Naive thymus-derived CD4-positive, alpha-beta T cell (primary cell): ENCODE measurements around the gene NTRK3. TPM values are rescaled to one million over a fixed set of nuclear protein-coding genes. Genes with fewer than 3 reads are reported as not detected.

Experiments
- ATAC-seq: fragments of 150-1000 bp; cut with Tn5 transposase; 2 replicates; pipeline ENCODE4 v1.10.0; 2021; ENCODE audit warnings: mild to moderate bottlenecking, moderate library complexity
- CTCF ChIA-PET: fragments of 350-600 bp; sonication (Branson Sonifier 250); formaldehyde crosslinking; loops from one replicate; lab custom pipeline; 2021; ENCODE audit warnings: antibody characterized with exemption; lab: Charles Lee
- POLR2A ChIA-PET: fragments of 350-600 bp; sonication (Branson Sonifier 250); formaldehyde crosslinking; loops from one replicate; lab custom pipeline; 2021; ENCODE audit warnings: antibody characterized with exemption, inconsistent platforms; lab: Charles Lee
- DNase-seq, 9 donors: peaks; one replicate each; pipeline versions ENCODE4 v3.0.0 to v3.0.0-alpha.2; 2020 to 2022; ENCODE audit warnings: mixed read lengths in 1 of 9
- H3K27ac ChIP-seq: one replicate; pipeline ENCODE4 v1.7.0; 2013; ENCODE audit warnings: mild to moderate bottlenecking, low read depth, low read length, moderate library complexity
- H3K27me3 ChIP-seq, 2 donors: one replicate each; pipeline ENCODE4 v1.7.0; 2013; ENCODE audit warnings: low read length in 2 of 2, mild to moderate bottlenecking in 2 of 2, moderate library complexity in 2 of 2; ENCODE audit not compliant: control insufficient read depth in 2 of 2, insufficient read depth in 2 of 2
- H3K36me3 ChIP-seq, 3 experiments: 1 replicate in 2 of 3; 2 replicates in 1 of 3; pipeline ENCODE4 v1.7.0; 2013; ENCODE audit warnings: low read length in 3 of 3, mild to moderate bottlenecking in 3 of 3, moderate library complexity in 1 of 3; ENCODE audit not compliant: insufficient read depth in 3 of 3, control insufficient read depth in 2 of 3
- H3K4me1 ChIP-seq, 2 donors: one replicate each; pipeline ENCODE4 v1.7.0; 2013; ENCODE audit warnings: low read length in 2 of 2, mild to moderate bottlenecking in 2 of 2, moderate library complexity in 1 of 2; ENCODE audit not compliant: control insufficient read depth in 2 of 2, insufficient read depth in 2 of 2
- H3K4me3 ChIP-seq: 2 replicates; pipeline ENCODE4 v1.7.0; 2013; ENCODE audit warnings: mild to moderate bottlenecking, low read length
- H3K9me3 ChIP-seq, 3 experiments: 1 replicate in 2 of 3; 2 replicates in 1 of 3; pipeline ENCODE4 v1.7.0; 2013; ENCODE audit warnings: low read length in 3 of 3; ENCODE audit not compliant: control insufficient read depth in 2 of 3
- H3K27ac Mint-ChIP-seq, 9 donors: one replicate each; pipeline ENCODE4 v1.8.0; 2020 to 2022; ENCODE audit warnings: mixed read lengths in 9 of 9, mild to moderate bottlenecking in 8 of 9, moderate library complexity in 5 of 9, inconsistent platforms in 2 of 9
- H3K27me3 Mint-ChIP-seq, 5 donors: one replicate each; pipeline ENCODE4 v1.8.0; 2021 to 2022; ENCODE audit warnings: mixed read lengths in 5 of 5, mild to moderate bottlenecking in 1 of 5
- H3K36me3 Mint-ChIP-seq, 5 donors: one replicate each; pipeline ENCODE4 v1.8.0; 2020 to 2022; ENCODE audit warnings: mixed read lengths in 5 of 5, mild to moderate bottlenecking in 3 of 5, inconsistent platforms in 1 of 5
- H3K4me1 Mint-ChIP-seq, 7 donors: one replicate each; pipeline ENCODE4 v1.8.0; 2020 to 2022; ENCODE audit warnings: mixed read lengths in 7 of 7, mild to moderate bottlenecking in 3 of 7, inconsistent platforms in 1 of 7
- H3K4me3 Mint-ChIP-seq, 10 donors: one replicate each; pipeline ENCODE4 v1.8.0; 2020 to 2022; ENCODE audit warnings: mild to moderate bottlenecking in 10 of 10, mixed read lengths in 10 of 10, moderate library complexity in 6 of 10, inconsistent platforms in 2 of 10
- H3K9me3 Mint-ChIP-seq, 11 donors: one replicate each; pipeline ENCODE4 v1.8.0; 2020 to 2022; ENCODE audit warnings: mixed read lengths in 11 of 11, mild to moderate bottlenecking in 4 of 11, inconsistent platforms in 1 of 11, moderate library complexity in 1 of 11
- intact Hi-C, 2 donors: fragments of 100-400 bp; cut with micrococcal nuclease; formaldehyde crosslinking; loops; one replicate each; pipeline ENCODE4 v1.15.1; 2023
- polyA plus RNA-seq, 2 donors: library from polyadenylated mRNA; unstranded; fragments of 300-500 nt; fragmentation: Illumina TruSeq; gene quantifications; one replicate each; pipeline ENCODE4 v1.2.3, GENCODE V29; 2021
- total RNA-seq, 6 experiments: library from RNA in 5 of 6; stranded (reverse) in 5 of 6; gene quantifications; 1 replicate in 5 of 6; 2 replicates in 1 of 6; pipeline ENCODE4 v1.2.3 and lab custom pipeline; 2021 to 2026

Gene NTRK3
- total and polyA plus RNA-seq, 7 experiments from 2014 or later, result 0.05 to 0.78 TPM; not detected in 5

DNA sequence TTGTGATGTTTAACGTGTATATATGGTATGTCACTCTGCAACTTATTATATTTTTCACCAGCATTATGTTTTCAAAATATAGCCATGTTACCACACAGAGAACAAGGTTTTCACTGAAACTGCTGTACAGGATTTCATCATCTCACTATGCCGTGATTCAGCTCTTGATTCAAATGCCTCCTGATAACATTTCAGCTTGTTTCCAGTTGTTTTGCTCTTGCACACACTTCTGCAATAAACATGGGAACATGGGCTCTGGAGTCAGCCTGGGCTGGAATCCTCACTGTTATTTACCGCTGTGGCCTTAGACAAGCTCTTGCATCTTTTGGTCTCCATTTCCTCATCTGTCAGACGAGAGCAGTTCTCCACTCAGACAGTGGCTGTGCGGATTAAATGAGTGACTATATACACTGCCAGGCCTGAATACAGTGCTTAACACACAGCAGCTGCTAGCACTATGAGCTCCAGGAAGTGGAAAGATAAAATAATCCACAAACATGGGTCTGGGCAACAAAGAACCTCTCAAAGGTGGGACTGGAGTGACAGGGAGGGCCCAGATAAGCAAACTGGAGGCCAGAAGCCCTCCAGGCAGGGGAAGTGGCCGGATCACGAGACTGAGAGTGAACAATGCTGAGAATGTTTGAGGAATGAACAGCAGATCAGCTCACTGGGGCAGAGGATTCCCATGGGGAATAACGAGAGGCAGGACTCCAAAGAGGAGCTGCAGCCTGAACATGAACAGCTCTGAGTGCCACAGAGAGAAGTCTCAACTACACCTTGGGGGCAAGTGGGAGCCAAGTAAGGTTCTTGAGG lies 17.7 kb downstream of the NTRK3 start:
- H3K36me3 ChIP-seq, result no peaks in the 10 kb centered on the region
- DNase-seq (no peak), ATAC-seq (no peak)
- H3K4me3 ChIP-seq, result no peak overlapping the region
- peaks cover 0 to 45% (median 24%) of the 10 kb centered on the region in 5 donors for H3K27me3 Mint-ChIP-seq
- H3K27ac ChIP-seq, result no peak overlapping the region
- H3K4me1 ChIP-seq, result no peaks in the 10 kb centered on the region
- H3K27ac Mint-ChIP-seq, result no peak overlapping the region
- H3K9me3 ChIP-seq, result no peaks in the 10 kb centered on the region
- H3K36me3 Mint-ChIP-seq, result no peaks in the 10 kb centered on the region
- H3K4me1 Mint-ChIP-seq, result peaks cover 0 to 1% (median 0%) of the 10 kb centered on the region in 7 donors
- no peak overlapping the region for H3K4me3 Mint-ChIP-seq
- intact Hi-C loops, result loop anchor here in 1 of 2 donors (5.0 kb wide), 1 partner anchor 218 kb away; no protein-coding TSS in a partner anchor
- ChIA-PET CTCF (interaction anchor here (0.7 to 1.3 kb wide), 2 partner anchors 11 to 17 kb away, joined by 3 read pairs; no protein-coding TSS in a partner anchor), POLR2A (no interaction called here)
- H3K9me3 Mint-ChIP-seq, result no peaks in the 10 kb centered on the region
- H3K27me3 ChIP-seq, result no peaks in the 10 kb centered on the region

DNA sequence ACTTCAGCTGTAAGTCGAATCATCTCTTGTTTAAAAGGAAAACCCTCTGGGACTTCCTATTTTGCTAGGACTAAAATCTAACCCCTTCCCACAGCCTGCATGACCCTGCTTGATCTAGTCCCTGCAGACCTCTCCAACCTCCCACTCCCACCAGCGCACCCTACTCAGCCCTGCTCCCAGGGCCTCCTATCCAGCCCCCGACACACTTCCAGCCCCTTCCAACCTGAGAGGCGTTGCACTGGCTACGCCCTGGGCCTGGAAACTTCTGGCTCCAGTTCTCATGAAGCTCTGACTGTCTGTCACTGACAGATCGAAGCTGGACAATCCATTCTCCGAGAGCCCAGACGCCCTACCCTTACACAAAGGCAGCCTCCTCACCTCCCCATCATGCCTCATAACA lies 21.8 kb downstream of the NTRK3 start:
- no peaks in the 10 kb centered on the region for H3K36me3 Mint-ChIP-seq
- no peak for DNase-seq
- no peaks in the 10 kb centered on the region for H3K9me3 Mint-ChIP-seq
- peaks cover 0 to 1% (median 0%) of the 10 kb centered on the region in 7 donors for H3K4me1 Mint-ChIP-seq
- H3K27ac ChIP-seq, result no peak overlapping the region
- POLR2A ChIA-PET, result no interaction called here
- H3K4me3 ChIP-seq, result no peak overlapping the region
- CTCF ChIA-PET, result interaction anchor here (0.8 to 1.0 kb wide), 2 partner anchors 8 to 10 kb away, joined by 3 to 4 read pairs; no protein-coding TSS in a partner anchor
- no peaks in the 10 kb centered on the region for H3K36me3 ChIP-seq
- H3K27me3 ChIP-seq, result no peaks in the 10 kb centered on the region
- no peak overlapping the region for H3K27ac Mint-ChIP-seq
- no peaks in the 10 kb centered on the region for H3K9me3 ChIP-seq
- H3K27me3 Mint-ChIP-seq, result peaks cover 0 to 50% (median 30%) of the 10 kb centered on the region in 5 donors
- no peaks in the 10 kb centered on the region for H3K4me1 ChIP-seq
- no peak overlapping the region for H3K4me3 Mint-ChIP-seq
- intact Hi-C loops, result loop anchor here in 1 of 2 donors (5.0 kb wide), 1 partner anchor 223 kb away; no protein-coding TSS in a partner anchor
- ATAC-seq, result no peak

DNA sequence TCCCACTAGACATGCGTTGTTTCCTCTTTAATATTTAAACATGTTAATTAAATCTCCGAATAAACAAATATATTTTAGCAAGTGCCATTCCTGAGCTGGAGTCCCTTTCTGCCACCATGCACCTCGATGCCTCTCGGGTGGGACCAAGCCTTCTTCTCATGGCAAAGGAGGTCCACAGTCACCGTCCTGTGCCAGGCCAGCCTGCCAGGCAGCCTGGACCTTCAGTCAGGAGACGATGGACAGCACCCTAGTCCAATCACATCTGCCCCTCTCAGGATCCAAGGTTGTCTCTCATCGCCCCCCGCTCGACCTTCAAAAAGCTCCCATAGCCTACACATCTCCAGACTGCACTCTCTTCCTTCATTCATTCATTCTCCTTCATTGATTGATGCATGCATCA lies 22.6 kb downstream of the NTRK3 start:
- Histone ChIP-seq H3K4me1 (no peaks in the 10 kb centered on the region), H3K27me3 (no peaks in the 10 kb centered on the region), H3K36me3 (no peaks in the 10 kb centered on the region), H3K4me3 (no peak overlapping the region), H3K27ac (no peak overlapping the region), H3K9me3 (no peaks in the 10 kb centered on the region)
- Mint-ChIP-seq H3K27ac (no peak overlapping the region), H3K4me1 (peaks cover 0 to 1% (median 0%) of the 10 kb centered on the region in 7 donors), H3K36me3 (no peaks in the 10 kb centered on the region), H3K27me3 (peaks cover 0 to 53% (median 34%) of the 10 kb centered on the region in 5 donors), H3K9me3 (no peaks in the 10 kb centered on the region), H3K4me3 (no peak overlapping the region)
- ATAC-seq, result no peak
- POLR2A ChIA-PET, result no interaction called here
- CTCF ChIA-PET, result interaction anchor here (0.8 to 1.0 kb wide), 2 partner anchors 9 to 11 kb away, joined by 3 to 4 read pairs; no protein-coding TSS in a partner anchor
- no peak for DNase-seq
- intact Hi-C loops, result no loop called here

DNA sequence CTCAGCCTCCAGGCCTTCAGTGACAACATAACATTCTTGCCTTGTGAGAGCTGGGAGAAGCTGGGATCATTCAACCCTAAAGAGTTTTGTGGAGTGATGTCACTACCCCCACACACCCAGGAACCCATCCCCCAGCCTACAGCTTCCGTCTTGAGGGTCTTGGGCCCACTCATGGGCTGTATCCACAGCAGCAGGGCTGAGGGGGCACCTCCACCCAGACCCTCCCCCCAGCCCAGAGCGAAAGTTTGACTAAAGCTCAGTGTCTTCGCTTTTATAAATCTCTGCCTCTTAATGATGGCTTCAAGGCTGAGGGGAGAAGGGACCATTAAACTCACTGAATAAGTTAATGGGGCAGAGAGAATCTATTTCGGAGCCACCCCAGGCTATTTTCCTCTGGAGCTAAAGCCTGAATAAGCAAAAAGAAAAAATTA lies 23.8 kb downstream of the NTRK3 start:
- POLR2A ChIA-PET, result no interaction called here

DNA sequence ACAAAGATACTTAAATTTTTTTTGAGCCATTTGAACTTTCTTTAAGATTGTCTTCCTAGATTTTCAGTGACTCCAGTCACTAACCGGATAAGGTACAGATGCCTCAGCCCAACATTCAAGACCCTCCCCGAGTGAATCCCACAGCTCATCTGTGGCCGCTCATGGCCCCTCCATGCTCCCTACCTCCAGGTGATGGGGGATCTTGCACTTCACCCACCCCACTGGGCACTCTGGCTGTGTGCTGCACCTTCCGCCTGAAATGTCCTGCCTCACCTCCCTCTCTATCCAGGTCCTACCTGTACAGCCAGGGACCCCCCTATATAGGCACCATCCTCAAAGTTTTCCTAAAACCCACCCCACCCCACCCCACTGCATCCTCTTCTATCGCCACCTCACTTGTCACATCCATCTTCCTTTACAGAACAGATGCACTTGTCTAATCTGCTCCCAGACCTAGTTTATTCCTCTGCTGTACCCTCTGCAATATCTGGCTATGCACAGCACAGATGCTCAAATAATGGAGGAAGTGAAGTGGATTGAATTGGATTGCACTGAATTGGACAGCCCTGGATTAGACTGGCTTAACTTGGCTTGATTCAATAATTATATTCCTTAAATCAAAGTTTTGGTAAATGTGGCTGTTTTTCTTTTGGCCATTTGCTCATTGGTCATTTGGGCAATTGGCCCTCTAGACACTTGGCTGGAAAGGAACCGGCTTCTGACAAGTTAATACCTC lies 24.5 kb downstream of the NTRK3 start:
- no peak overlapping the region for H3K27ac Mint-ChIP-seq
- no peak overlapping the region for H3K4me3 Mint-ChIP-seq
- Histone ChIP-seq H3K4me1 (no peaks in the 10 kb centered on the region), H3K36me3 (no peaks in the 10 kb centered on the region), H3K27me3 (no peaks in the 10 kb centered on the region), H3K27ac (no peak overlapping the region), H3K4me3 (no peak overlapping the region), H3K9me3 (no peaks in the 10 kb centered on the region)
- peaks cover 0 to 57% (median 45%) of the 10 kb centered on the region in 5 donors for H3K27me3 Mint-ChIP-seq
- CTCF ChIA-PET, result no interaction called here
- H3K36me3 Mint-ChIP-seq, result no peaks in the 10 kb centered on the region
- POLR2A ChIA-PET, result no interaction called here
- DNase-seq, result no peak
- ATAC-seq, result no peak
- peaks cover 0 to 1% (median 0%) of the 10 kb centered on the region in 7 donors for H3K4me1 Mint-ChIP-seq
- H3K9me3 Mint-ChIP-seq, result peaks cover 0 to 3% (median 0%) of the 10 kb centered on the region in 11 donors
- intact Hi-C loops, result no loop called here

More for the DNA sequence above, 23.8 kb downstream of the NTRK3 start:
- Mint-ChIP-seq H3K9me3 (peaks cover 0 to 3% (median 0%) of the 10 kb centered on the region in 11 donors), H3K27me3 (peaks cover 0 to 59% (median 39%) of the 10 kb centered on the region in 5 donors), H3K36me3 (no peaks in the 10 kb centered on the region), H3K27ac (no peak overlapping the region), H3K4me1 (peaks cover 0 to 1% (median 0%) of the 10 kb centered on the region in 7 donors), H3K4me3 (no peak overlapping the region)
- no peak for DNase-seq
- Histone ChIP-seq H3K36me3 (no peaks in the 10 kb centered on the region), H3K9me3 (no peaks in the 10 kb centered on the region), H3K27ac (no peak overlapping the region), H3K4me3 (no peak overlapping the region), H3K4me1 (no peaks in the 10 kb centered on the region), H3K27me3 (no peaks in the 10 kb centered on the region)
- intact Hi-C loops, result no loop called here
- CTCF ChIA-PET, result interaction anchor here (0.5 kb wide), 1 partner anchor 57 kb away, joined by 3 read pairs; no protein-coding TSS in a partner anchor
- no peak for ATAC-seq

DNA sequence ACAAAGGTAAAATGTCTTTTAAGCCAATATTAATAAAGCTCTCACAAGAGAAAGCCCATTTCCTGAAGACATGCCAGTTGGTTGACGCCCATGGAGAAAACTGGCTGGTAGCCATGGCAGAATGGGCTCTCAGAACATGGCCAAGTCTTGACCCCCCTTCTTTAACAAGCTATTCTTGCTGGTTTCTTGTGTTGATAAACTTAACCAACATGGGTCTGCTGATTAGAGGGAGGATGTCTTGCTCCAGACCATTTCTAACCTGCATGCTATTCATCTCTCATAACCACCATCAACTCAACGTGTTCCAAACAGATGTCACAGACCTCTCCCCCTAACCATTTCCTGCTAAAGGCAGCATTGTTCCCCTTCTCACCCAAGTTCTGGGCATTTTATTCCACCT lies 25.7 kb downstream of the NTRK3 start:
- ATAC-seq (no peak), DNase-seq (no peak)
- Histone ChIP-seq H3K4me3 (no peak overlapping the region), H3K4me1 (no peaks in the 10 kb centered on the region), H3K9me3 (no peaks in the 10 kb centered on the region), H3K27me3 (no peaks in the 10 kb centered on the region), H3K27ac (no peak overlapping the region), H3K36me3 (no peaks in the 10 kb centered on the region)
- Mint-ChIP-seq H3K4me3 (no peak overlapping the region), H3K36me3 (no peaks in the 10 kb centered on the region), H3K4me1 (peaks cover 0 to 1% (median 0%) of the 10 kb centered on the region in 7 donors), H3K27ac (peak overlapping the region in 1 of 9 donors; percentile 33), H3K9me3 (peaks cover 0 to 3% (median 0%) of the 10 kb centered on the region in 11 donors), H3K27me3 (peaks cover 0 to 53% (median 36%) of the 10 kb centered on the region in 5 donors)
- intact Hi-C loops, result no loop called here
- POLR2A ChIA-PET, result no interaction called here
- CTCF ChIA-PET, result no interaction called here
